Fibroblast of skin of left biceps (primary cell): ENCODE measurements around the gene ATP6V0D1.
"Not testable (repeated sequence)": the region's sequence is repeated elsewhere in the genome, so short reads cannot be mapped to it uniquely, and the experiment has no call there.

Experiments used
- DNase-seq, 2 experiments: peaks; one replicate each; pipeline ENCODE4 v3.0.0-alpha.2; 2013; ENCODE audit warnings: low read depth in 2 of 2

ATP6V0D1 gene

GRCh38 chr16:67480833-67481560, at the start of gene ATP6V0D1:
Gene ATP6V0D1 (minus strand): TSS chr16:67481157. CDS start chr16:67481086, 71 bp downstream.
- DNase-seq, result peak; percentile 88 to 91

DNA sequence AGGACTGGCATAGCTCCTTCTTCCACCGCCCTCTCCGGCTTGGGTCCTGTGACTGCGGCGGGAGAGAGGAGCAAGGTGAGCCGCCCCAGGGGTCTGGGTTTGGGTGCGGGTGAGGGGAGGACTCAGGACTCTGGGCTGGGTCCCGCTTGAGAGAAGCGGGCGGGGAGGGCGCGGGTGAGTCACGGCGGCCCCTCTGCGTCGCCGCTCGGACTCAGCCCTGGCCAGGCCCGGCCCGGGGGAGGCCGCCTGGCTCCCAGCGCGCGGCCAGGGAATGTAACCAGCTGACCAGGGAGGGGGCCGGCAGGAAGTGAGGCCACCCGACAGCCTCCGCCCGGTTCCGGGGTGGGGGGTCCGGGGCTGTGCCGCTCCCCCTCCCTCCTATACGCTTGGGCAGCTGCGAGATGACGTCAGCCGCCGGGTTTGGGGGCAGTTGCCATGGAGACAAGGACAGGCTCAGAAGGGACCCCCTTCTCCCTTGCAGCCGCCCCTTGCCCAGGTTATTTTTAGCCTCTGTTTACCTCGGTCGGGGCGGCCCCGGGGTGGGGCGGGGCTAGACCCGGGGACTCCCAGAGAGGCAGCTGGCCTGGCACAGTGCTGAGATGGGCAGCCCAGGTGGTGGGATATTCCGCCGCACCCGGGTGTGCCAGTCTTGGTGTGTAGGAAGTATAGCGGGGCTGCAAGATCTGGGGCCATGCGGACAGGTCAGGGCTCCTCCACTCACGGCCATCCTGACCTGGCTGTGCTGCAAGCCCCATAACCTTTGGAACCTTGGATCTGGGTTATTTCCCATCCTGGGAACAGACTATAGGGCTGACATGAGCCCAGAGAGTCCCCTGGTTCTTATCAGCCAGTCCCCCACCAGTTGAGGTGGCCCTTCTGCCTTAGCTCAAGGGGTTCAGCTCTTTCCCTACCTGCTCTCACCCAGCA, 49.3 kb upstream of the ATP6V0D1 start:
- no peak for DNase-seq

GRCh38 chr16:67529582-67530012, 48.6 kb upstream of the ATP6V0D1 start:
- DNase-seq, result no peak

DNA sequence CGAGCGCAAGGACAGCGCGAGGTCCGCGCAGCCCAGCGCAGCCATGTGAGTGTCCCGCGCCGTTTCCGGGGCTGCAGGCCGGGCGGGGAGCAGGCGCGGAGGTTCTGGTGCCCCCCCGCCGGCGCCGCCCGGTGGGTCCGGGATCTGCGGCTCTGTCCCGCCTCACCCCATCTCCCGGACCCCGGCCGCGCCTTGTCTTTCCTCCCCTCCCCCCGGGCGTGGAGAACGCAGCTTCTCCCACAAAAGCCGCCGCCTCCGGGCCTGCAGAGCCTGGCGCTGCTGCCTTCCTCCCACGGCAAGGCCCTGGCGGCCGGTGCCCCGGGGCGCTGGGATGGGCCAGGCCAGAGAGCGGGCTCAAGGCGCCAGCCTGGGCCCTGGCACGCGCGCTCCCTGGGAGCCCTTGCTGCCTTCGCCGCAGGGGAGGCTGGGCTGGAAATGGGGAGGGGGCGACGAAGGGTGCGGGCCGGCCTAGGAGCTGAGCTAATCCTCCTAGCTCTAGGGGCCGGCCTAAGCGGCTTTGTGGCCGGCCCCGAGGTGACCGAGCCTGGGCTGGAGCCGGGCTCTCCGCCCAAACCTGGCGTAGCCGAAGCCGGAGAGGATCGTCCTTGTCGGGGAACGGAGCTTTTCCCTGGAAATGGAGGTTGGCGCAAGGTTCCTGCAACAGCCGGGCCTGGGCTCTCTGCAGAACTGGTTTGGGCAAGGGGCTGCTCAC, 48.1 kb upstream of the ATP6V0D1 start:
- no peak for DNase-seq

DNA sequence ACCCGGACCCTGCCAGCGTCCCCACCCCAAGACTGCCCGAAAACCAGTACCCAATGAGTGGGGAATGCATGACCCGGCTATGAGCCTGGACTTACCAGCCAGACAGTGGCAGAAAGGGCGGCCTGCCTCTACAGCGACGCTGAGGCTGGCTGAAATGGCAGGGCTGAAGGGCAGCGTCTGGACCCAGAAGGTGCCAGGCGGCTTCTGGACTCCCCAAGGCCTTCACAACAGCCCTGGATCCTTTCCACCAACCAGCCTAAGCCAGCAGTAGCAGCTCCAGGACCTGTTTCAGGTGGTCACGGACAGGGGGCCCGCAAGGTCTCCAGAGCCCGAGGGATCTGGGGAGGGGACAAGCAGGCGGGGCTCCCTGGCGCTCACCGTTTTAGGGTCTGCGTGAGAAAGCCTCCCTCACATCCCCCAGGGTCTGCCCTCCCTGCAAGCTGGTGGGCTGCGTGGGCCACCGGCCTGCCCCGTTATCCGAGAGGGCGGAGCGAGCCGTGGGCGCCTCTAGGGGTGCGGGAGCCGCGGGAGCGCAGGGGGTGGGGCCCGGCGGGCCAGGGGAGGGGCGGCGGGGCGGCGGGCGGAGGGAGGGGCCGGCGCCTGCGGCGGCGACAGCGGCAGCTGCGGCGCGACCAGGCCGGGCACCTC, 47.4 kb upstream of the ATP6V0D1 start, which contains the start of gene RIPOR1:
Gene RIPOR1, plus strand, starts transcription at position 608 of the 648 bp plus-strand sequence. CDS start 9,618 bp downstream, outside the sequence.
- no peak for DNase-seq

DNA sequence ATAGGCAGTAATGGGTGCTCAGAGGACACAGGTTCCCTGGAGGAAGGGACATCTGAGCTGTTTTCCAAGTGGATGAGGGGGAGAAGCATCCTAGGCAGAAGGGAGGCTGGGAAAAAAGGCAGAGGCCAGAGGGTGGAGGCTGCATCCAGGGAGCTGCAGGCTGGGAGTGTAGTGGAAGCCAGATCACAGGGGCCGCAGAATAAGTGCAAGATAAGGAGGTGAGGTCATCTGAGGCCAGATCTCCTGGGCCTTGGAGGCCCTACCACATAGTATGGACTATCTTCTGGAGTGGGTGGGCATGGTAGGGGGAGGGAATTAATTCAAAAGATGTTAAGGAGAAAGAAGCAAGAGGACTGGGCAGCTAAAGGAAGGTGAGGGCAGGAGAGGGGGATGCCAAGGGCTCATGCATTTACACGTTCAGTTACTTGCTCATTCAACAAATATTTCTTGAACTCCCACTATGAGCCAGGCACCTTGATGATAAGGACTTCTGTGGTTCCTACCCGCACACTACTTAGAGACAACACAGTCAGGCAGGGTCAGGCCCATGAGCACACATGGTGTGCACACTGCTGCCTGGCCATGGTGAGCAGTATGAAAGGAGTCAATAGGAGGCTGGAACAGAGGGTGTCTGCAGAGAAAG, 45.3 kb upstream of the ATP6V0D1 start:
- no peak for DNase-seq

DNA sequence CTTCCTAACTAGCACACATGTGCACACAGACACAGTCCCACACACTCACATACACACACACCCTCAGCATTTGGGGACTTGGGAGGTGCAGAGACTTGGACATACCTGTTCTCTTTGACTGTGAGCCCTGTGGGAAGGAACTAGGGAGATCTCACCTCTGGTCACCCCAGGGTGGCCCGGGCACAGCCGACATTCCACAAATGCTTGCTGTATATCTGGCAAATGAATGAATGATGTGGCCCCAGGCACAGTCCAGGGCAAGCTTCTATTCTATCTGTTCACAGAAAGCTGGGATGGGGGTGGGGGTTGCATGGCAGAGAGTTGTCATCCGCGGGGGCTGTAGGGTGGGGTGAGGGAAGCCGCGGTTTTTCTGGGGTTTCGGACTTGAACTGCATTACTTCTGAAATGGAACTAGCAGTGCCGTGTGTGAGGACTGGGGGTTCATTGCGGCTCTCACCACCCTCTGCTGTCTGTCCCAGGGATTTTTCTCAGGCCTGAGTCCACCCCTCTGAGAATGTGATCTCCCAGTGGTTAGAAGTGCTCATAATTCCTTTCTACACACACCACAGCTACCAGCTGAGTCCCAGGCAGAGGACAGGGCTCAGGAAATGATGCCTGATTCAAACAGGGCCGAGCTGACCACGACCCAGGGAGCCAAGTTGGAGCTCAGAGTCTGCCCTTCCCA, 44.4 kb upstream of the ATP6V0D1 start:
- DNase-seq, result no peak

DNA sequence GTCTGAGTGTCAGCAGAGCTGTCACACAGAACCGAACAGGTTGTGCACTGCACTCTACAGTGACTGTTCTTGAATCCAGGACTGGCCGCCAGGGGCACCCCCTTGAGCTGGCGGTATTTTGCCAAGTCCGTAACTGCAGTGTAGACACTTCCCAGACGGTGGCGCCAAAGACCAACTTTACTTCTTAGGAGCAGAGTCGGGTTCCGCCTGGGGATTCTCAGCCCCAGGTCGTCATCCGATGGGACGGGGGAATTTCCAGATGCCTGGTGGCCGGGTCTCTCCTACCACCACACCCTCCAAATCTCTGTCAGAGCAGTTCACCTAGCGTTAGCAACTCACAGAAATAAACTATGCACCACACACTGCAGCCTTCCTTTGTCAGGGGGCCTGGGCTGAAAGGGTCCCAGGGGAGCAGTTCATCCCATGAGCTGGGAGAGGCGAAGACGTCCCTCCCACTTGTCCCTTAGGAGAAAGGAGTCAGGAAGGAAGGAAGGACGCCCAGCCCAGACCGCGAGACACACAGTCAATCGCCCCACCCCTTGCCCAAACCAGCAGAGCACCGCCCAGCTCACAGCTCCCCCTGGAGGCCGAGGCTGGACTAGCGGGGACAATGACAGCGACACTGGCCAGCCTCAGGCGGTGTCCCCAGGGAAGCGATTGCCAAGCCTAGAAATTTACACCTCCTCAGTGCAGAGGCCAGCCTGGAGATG, 40.3 kb upstream of the ATP6V0D1 start:
- DNase-seq, result peak; percentile 81 to 82

GRCh38 chr16:67519242-67519641, 38.3 kb upstream of the ATP6V0D1 start:
- DNase-seq, result no peak

GRCh38 chr16:67518676-67519075, 37.7 kb upstream of the ATP6V0D1 start:
- DNase-seq, result no peak

DNA sequence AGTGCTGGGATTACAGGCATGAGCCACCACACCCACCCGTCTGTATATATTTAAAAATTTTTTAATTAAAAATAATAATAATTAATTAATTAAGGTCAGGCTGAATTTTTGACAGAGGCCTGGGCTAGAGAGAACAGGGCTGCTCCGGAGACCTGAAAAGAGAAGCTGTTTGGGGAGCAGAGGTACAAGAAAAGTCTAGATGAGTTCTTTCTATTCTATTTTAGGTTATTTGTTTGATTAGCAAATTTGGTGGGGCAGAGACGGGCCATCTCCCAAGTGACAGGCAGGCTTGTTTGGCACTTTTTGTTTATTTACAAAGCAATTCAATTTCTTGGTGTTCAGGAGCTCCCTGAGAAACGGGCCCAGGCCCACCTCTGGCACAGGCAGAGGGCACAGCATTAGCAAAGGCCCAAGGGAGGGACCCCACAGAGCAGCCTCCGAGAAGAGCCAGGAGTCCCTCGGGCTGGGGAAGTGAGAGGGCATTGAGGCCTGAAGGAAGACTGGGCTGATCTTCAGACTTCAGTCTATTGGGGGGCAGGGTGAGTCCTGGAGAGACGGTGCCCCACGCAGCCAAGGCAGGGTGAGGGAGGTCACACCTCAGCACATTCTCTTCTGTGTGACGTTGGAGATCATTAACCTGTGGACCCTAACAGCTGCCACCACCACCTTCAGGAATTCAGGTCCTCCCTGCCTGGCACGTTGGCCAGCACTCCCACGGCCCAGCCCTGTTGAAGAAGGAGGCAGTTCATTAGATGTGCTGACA, 36.9 kb upstream of the ATP6V0D1 start:
- DNase-seq, result no peak

DNA sequence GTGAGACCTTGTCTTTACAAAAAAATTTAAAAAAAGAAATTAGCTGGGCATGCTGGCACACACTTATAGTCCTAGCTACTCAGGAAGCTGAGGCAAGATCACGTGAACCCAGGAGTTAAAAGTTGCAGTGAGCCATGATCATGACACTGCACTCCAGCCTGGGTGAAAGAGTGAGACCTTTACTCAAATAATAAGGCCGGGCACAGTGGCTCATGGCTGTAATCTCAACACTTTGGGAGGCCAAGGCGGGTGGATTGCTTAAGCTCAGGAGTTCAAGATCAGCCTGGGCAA, 36.1 kb upstream of the ATP6V0D1 start:
- DNase-seq, result no peak

DNA sequence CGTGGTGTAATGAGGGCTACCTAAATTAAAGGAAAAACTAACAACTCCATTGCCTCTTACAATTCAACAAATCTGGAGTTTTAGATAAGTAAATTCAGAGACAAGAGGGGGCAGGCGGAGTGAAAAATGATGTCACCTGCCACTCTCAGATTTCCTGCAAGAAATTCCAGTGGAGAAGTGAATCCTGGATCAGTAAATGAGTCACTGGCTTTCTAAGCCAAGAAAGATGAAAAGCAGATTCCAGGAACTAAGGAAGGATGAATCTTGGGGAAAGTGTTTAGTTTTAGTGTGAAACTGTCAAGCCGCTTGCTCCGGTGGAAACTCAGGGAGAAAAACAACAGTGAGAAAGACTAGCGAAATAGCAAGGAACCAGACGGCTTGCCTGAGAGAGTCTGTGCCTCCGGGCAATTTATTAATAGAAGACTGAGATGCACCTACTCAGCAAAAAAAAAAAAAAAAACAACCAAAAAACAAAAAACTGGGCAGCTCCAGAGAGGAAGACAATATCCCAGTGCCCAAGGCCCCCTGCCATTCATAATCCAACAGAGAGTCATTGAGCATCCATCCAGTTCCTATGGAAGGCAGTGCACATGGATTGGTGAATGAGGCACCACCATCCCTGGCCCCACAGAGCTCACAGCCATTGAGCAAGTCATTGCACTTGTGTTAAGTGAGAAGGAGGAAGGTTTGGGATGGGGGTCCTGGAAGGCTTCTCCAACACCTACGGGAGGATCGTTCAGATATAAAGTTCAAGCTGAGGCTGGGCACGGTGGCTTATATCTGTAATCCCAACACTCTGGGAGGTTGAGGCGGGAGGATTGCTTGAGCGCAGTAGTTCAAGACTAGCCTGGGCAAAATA, 35.6 kb upstream of the ATP6V0D1 start:
- DNase-seq, result peak; percentile 41 to 42

DNA sequence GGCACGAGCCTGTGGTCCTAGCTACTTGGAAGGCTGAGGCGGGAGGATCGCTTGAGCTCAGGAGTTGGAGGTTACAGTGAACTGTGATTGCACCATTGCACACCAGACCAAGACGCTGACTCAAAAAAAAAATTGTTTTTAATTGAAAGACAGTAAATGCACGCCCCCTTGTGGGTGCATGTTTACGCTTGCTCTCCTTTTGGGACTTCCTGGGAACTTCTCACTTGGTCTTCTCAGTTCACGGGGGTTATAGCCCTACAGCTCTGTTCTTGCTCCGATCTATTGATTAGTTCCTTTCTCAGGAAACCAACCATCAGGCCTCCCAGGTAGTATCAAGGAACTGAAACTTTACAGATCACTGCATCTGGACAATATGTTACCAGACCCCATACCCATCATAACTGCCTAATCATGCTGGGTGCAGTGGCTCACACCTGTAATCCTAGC, 33.4 kb upstream of the ATP6V0D1 start:
- DNase-seq, result peak; percentile 48 to 57

DNA sequence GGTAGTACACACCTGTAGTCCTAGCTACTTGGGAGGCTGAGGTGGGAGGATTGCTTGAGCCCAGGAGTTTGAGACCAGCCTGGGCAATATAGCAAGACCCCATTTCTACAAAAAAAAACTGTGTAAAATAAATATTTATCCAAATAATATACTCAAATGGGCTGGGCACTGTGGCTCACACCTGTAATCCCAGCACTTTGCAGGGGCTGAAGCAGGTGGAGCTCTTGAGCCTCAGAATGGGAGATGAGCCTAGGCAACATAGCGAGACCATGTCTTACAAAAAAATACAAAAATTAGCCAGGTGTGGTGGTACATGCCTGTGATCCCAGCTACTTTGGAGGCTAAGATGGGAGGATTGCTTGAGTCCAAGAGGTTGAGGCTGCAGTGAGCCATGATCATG, 32.9 kb upstream of the ATP6V0D1 start:
- not testable (repeated sequence) for DNase-seq

DNA sequence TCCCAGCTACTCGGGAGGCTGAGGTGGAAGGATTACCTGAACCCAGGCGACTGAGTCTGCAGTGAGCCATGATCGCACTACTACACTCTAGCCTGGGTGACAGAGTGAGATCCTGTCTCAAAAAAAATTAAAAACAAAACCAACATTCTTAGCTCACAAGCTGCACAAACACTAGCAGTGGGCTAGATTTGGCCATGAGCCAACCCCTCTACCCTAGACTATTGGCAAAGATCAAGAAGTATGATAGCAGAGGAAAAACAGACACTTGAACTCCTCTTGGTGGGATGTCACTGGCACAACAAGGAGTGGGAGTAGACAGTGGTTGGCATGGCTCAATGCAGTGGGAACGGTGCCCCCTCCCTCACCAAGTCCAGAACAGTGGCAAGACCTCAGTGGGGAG, 28.1 kb upstream of the ATP6V0D1 start:
- no peak for DNase-seq

- no peak for DNase-seq
Observed at GRCh38 chr16:67506468-67506867, 25.5 kb upstream of the ATP6V0D1 start.
